HepG2 (cell line): ENCODE data around the gene SEC14L2. TPM values are rescaled to one million over a fixed set of nuclear protein-coding genes. Genes with fewer than 3 reads are reported as not detected.

ENCODE experiments used
- KLF15 ChIP-seq: sonication (generic); formaldehyde crosslinking; IDR thresholded peaks from 2 replicates; pipeline ENCODE4 v1.8.1; 2023; ENCODE audit warnings: borderline replicate concordance, mild to moderate bottlenecking, inconsistent platforms, missing genetic modification reagents, mixed read lengths
- MAFF ChIP-seq: IDR thresholded peaks from 2 replicates; pipeline ENCODE4 v1.6.1; 2011; ENCODE audit warnings: low read depth, low read length, improper control_type of control experiment
- MAFK ChIP-seq, 2 experiments: IDR thresholded peaks in 1 of 2; conservative IDR thresholded peaks in 1 of 2; 2 replicates each; pipeline ENCODE4 v1.6.1; 2011; ENCODE audit warnings: improper control_type of control experiment in 2 of 2, low read length in 2 of 2
- NFIB ChIP-seq: sonication (generic); formaldehyde crosslinking; IDR thresholded peaks from 2 replicates; pipeline ENCODE4 v1.9.0; 2021; ENCODE audit warnings: missing genetic modification reagents, mild to moderate bottlenecking, borderline replicate concordance
- NR2C2 ChIP-seq: sonication (generic); formaldehyde crosslinking; IDR thresholded peaks from 2 replicates; pipeline ENCODE4 v1.4.0; 2020; ENCODE audit warnings: missing genetic modification reagents, mild to moderate bottlenecking, moderate library complexity, borderline replicate concordance
- RCOR2 ChIP-seq: IDR thresholded peaks from 2 replicates; pipeline ENCODE4 v1.6.1; 2016; ENCODE audit warnings: missing biosample characterization, missing genetic modification reagents
- SALL2 ChIP-seq: sonication (generic); formaldehyde crosslinking; IDR thresholded peaks from 2 replicates; pipeline ENCODE4 v1.8.1; 2023; ENCODE audit warnings: mild to moderate bottlenecking, missing genetic modification reagents, inconsistent platforms
- ZBTB21 ChIP-seq: sonication (generic); formaldehyde crosslinking; IDR thresholded peaks from 2 replicates; pipeline ENCODE4 v1.4.0; 2020; ENCODE audit warnings: missing genetic modification reagents
- ZNF205 ChIP-seq: IDR thresholded peaks from 2 replicates; pipeline ENCODE4 v1.6.1; 2018; ENCODE audit warnings: missing biosample characterization, missing genetic modification reagents
- ZNF24 ChIP-seq: fragments of 450-650 bp; IDR thresholded peaks from 2 replicates; pipeline ENCODE4 v1.6.1; 2017; ENCODE audit warnings: antibody characterized with exemption, mild to moderate bottlenecking
- ZNF292 ChIP-seq: sonication (generic); formaldehyde crosslinking; IDR thresholded peaks from 2 replicates; pipeline ENCODE4 v1.8.1; 2022; ENCODE audit warnings: mild to moderate bottlenecking, low read depth, missing genetic modification reagents, borderline replicate concordance
- polyA plus RNA-seq, 8 experiments: library from polyadenylated mRNA; depleted of rRNA in 3 of 8; stranded (reverse) in 7 of 8; unstranded in 1 of 8; fragments of >200 nt; fragmentation: Illumina TruSeq in 4 of 8; extraction: Trizol in 4 of 8; gene quantifications; 2 replicates each; pipeline versions ENCODE4 v1.2.1 to v1.2.3, GENCODE V29; 2011 to 2016; ENCODE audit warnings: low read depth in 4 of 8, missing spikeins in 1 of 8, mixed read lengths in 1 of 8; ENCODE audit not compliant: insufficient read depth in 1 of 8
- total RNA-seq, 5 experiments: library from RNA; depleted of rRNA; stranded (reverse); fragments of >200 nt; fragmentation: Illumina TruSeq; extraction: Trizol; gene quantifications; 2 replicates each; pipeline ENCODE4 v1.2.3, GENCODE V29; 2016; ENCODE audit warnings: low read depth in 1 of 5
- TF ChIP-seq, protein P1 (sequence below): sonication (generic); formaldehyde crosslinking; conservative IDR thresholded peaks from 2 replicates; pipeline ENCODE4 v1.5.0; 2020; ENCODE audit warnings: missing genetic modification reagents
- TF ChIP-seq, protein P2 (sequence below): sonication (generic); formaldehyde crosslinking; IDR thresholded peaks from 2 replicates; pipeline ENCODE4 v1.5.0; 2020; ENCODE audit warnings: mild to moderate bottlenecking, low read depth, missing genetic modification reagents, borderline replicate concordance
- TF ChIP-seq, protein P3 (sequence below): sonication (generic); formaldehyde crosslinking; IDR thresholded peaks from 2 replicates; pipeline ENCODE4 v1.4.0; 2020; ENCODE audit warnings: mild to moderate bottlenecking, missing genetic modification reagents
- TF ChIP-seq, protein P4 (sequence below): IDR thresholded peaks from 2 replicates; pipeline ENCODE4 v1.4.0; 2020; ENCODE audit warnings: mild to moderate bottlenecking, missing genetic modification reagents
- TF ChIP-seq, protein P5 (sequence below): sonication (generic); formaldehyde crosslinking; conservative IDR thresholded peaks from 2 replicates; pipeline ENCODE4 v1.4.0; 2020; ENCODE audit warnings: missing genetic modification reagents

SEC14L2 gene
- total and polyA plus RNA-seq, 2 of the 13 experiments (the other 11 are each of a cell fraction or from before 2014, with no cell fraction given), result 4.1 to 5.1 TPM

DNA sequence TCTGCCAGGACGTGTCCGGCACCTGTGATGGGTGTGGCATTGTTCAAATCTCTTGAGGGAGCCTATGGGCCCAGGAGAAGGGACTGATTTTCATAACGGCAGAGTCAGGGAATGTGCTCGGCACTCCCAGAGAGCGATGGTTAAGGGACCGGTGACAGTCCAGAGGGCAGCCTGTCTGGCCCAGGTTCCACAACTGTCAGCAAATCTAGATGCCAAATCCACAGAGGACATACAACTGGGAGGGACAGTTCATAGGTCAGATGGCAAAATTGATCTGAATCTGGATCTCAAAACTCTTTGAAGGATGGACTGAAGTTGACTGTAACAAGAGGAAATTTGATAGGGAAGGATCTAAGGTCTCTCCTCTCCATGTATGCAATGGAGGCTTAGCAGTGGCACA lies 7.5 kb downstream of the SEC14L2 start (continued):
- TF ChIP-seq, protein P1, sequence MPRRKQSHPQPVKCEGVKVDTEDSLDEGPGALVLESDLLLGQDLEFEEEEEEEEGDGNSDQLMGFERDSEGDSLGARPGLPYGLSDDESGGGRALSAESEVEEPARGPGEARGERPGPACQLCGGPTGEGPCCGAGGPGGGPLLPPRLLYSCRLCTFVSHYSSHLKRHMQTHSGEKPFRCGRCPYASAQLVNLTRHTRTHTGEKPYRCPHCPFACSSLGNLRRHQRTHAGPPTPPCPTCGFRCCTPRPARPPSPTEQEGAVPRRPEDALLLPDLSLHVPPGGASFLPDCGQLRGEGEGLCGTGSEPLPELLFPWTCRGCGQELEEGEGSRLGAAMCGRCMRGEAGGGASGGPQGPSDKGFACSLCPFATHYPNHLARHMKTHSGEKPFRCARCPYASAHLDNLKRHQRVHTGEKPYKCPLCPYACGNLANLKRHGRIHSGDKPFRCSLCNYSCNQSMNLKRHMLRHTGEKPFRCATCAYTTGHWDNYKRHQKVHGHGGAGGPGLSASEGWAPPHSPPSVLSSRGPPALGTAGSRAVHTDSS, result no peak
- TF ChIP-seq, protein P2, sequence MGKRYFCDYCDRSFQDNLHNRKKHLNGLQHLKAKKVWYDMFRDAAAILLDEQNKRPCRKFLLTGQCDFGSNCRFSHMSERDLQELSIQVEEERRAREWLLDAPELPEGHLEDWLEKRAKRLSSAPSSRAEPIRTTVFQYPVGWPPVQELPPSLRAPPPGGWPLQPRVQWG (CRISPR knock-in tag), result no peak
- no peak for TF ChIP-seq NFIB (CRISPR knock-in tag)
- TF ChIP-seq, protein P3, sequence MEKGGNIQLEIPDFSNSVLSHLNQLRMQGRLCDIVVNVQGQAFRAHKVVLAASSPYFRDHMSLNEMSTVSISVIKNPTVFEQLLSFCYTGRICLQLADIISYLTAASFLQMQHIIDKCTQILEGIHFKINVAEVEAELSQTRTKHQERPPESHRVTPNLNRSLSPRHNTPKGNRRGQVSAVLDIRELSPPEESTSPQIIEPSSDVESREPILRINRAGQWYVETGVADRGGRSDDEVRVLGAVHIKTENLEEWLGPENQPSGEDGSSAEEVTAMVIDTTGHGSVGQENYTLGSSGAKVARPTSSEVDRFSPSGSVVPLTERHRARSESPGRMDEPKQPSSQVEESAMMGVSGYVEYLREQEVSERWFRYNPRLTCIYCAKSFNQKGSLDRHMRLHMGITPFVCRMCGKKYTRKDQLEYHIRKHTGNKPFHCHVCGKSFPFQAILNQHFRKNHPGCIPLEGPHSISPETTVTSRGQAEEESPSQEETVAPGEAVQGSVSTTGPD (CRISPR knock-in tag), result peak; percentile 59; the same call in 1 of the 2 replicates
- peak; percentile 84 to 90 for TF ChIP-seq MAFK (conservative IDR thresholded peaks at IDR 0.05 in 1 of 2, IDR thresholded peaks at IDR 0.05 in 1 of 2; ENCODE audit: low read length in 2 of 2)
- no peak for TF ChIP-seq KLF15 (CRISPR knock-in tag)
- no peak for TF ChIP-seq ZBTB21 (CRISPR knock-in tag)
- TF ChIP-seq, protein P4, sequence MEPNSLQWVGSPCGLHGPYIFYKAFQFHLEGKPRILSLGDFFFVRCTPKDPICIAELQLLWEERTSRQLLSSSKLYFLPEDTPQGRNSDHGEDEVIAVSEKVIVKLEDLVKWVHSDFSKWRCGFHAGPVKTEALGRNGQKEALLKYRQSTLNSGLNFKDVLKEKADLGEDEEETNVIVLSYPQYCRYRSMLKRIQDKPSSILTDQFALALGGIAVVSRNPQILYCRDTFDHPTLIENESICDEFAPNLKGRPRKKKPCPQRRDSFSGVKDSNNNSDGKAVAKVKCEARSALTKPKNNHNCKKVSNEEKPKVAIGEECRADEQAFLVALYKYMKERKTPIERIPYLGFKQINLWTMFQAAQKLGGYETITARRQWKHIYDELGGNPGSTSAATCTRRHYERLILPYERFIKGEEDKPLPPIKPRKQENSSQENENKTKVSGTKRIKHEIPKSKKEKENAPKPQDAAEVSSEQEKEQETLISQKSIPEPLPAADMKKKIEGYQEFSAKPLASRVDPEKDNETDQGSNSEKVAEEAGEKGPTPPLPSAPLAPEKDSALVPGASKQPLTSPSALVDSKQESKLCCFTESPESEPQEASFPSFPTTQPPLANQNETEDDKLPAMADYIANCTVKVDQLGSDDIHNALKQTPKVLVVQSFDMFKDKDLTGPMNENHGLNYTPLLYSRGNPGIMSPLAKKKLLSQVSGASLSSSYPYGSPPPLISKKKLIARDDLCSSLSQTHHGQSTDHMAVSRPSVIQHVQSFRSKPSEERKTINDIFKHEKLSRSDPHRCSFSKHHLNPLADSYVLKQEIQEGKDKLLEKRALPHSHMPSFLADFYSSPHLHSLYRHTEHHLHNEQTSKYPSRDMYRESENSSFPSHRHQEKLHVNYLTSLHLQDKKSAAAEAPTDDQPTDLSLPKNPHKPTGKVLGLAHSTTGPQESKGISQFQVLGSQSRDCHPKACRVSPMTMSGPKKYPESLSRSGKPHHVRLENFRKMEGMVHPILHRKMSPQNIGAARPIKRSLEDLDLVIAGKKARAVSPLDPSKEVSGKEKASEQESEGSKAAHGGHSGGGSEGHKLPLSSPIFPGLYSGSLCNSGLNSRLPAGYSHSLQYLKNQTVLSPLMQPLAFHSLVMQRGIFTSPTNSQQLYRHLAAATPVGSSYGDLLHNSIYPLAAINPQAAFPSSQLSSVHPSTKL (CRISPR knock-in tag), result peak; percentile 29; the same call in 1 of the 2 replicates
- no peak for TF ChIP-seq SALL2 (CRISPR knock-in tag)
- TF ChIP-seq, protein P5, sequence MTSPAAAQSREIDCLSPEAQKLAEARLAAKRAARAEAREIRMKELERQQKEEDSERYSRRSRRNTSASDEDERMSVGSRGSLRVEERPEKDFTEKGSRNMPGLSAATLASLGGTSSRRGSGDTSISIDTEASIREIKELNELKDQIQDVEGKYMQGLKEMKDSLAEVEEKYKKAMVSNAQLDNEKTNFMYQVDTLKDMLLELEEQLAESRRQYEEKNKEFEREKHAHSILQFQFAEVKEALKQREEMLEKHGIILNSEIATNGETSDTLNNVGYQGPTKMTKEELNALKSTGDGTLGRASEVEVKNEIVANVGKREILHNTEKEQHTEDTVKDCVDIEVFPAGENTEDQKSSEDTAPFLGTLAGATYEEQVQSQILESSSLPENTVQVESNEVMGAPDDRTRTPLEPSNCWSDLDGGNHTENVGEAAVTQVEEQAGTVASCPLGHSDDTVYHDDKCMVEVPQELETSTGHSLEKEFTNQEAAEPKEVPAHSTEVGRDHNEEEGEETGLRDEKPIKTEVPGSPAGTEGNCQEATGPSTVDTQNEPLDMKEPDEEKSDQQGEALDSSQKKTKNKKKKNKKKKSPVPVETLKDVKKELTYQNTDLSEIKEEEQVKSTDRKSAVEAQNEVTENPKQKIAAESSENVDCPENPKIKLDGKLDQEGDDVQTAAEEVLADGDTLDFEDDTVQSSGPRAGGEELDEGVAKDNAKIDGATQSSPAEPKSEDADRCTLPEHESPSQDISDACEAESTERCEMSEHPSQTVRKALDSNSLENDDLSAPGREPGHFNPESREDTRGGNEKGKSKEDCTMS (CRISPR knock-in tag), result no peak
- peak; percentile 57; the same call in 1 of the 2 replicates for TF ChIP-seq ZNF292 (CRISPR knock-in tag)
- peak; percentile 42; the same call in 1 of the 2 replicates for TF ChIP-seq ZNF205
- peak; percentile 78 for TF ChIP-seq NR2C2 (CRISPR knock-in tag)
- TF ChIP-seq ZNF24, result no peak
- TF ChIP-seq MAFF, result peak; percentile 76
- peak; percentile 45; the same call in 1 of the 2 replicates for TF ChIP-seq RCOR2 (CRISPR knock-in tag)
